ENCODE results near the gene ARHGEF33. TPM values are rescaled to one million over a fixed set of nuclear protein-coding genes. Genes with fewer than 3 reads are reported as not detected.
A peak's percentile ranks its signal among the peaks of the same experiment; 100 is the strongest.

ARHGEF33 gene
- total and polyA plus RNA-seq, 2 of the 13 experiments (the other 11 are each of a cell fraction or from before 2014, with no cell fraction given), result 0.04 TPM; not detected in 1

DNA sequence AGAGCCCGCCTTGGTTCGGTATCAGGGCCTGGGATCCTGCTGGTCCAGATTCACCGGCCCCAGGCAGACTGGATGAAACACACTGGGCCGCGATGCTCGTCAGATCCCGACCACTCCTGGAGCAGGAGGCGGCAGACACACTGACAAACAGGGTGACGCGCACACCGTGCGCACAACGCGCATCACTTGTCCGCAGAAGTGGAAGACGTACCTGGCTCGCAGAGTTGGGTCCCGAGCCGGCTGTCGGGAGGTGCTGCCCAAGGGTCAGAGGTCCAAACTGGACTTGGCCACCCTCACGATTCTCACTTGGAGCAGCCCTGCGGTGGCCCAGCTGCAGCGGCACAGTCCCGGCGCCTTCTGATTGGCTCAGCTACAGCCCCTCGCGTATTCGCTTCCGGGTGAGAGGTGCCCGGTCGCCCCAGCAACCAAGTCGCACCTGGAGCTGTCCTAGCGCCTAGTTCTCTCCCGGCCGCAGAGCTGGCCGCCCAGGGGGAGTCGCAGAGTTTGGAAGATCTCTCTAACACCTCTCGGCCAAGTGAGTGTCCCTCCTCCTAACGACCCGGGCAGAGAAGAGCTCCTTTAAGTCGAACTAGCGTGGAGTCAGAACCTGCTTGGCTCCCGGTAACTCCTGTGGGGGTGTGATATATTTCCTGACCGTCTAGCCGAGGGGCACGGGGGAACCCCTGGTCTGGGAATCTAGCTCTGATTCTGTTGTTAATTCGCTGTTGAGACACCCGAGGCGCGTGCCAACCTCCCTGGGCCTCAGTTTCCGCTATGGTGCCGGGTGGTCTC lies 13.9 kb upstream of the ARHGEF33 start, which contains the start of the genes DHX57 and MORN2 (continued):
- TF ChIP-seq, protein P1, sequence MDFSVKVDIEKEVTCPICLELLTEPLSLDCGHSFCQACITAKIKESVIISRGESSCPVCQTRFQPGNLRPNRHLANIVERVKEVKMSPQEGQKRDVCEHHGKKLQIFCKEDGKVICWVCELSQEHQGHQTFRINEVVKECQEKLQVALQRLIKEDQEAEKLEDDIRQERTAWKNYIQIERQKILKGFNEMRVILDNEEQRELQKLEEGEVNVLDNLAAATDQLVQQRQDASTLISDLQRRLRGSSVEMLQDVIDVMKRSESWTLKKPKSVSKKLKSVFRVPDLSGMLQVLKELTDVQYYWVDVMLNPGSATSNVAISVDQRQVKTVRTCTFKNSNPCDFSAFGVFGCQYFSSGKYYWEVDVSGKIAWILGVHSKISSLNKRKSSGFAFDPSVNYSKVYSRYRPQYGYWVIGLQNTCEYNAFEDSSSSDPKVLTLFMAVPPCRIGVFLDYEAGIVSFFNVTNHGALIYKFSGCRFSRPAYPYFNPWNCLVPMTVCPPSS (IDR thresholded peaks at IDR 0.05), result no peak
- TF ChIP-seq, protein P2, sequence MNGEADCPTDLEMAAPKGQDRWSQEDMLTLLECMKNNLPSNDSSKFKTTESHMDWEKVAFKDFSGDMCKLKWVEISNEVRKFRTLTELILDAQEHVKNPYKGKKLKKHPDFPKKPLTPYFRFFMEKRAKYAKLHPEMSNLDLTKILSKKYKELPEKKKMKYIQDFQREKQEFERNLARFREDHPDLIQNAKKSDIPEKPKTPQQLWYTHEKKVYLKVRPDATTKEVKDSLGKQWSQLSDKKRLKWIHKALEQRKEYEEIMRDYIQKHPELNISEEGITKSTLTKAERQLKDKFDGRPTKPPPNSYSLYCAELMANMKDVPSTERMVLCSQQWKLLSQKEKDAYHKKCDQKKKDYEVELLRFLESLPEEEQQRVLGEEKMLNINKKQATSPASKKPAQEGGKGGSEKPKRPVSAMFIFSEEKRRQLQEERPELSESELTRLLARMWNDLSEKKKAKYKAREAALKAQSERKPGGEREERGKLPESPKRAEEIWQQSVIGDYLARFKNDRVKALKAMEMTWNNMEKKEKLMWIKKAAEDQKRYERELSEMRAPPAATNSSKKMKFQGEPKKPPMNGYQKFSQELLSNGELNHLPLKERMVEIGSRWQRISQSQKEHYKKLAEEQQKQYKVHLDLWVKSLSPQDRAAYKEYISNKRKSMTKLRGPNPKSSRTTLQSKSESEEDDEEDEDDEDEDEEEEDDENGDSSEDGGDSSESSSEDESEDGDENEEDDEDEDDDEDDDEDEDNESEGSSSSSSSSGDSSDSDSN (CRISPR knock-in tag; IDR thresholded peaks at IDR 0.05), result peak; percentile 95
- TF ChIP-seq DMTF1 (CRISPR knock-in tag; IDR thresholded peaks at IDR 0.05), result no peak
- no peak for TF ChIP-seq RAD51 (IDR thresholded peaks at IDR 0.05; ENCODE audit: borderline replicate concordance)
- 0 out of 2 replicates have a peak, but pooled peaks have one; percentile 27 for TF ChIP-seq ZNF557 (CRISPR knock-in tag; IDR thresholded peaks at IDR 0.05)
- TF ChIP-seq, protein P3, sequence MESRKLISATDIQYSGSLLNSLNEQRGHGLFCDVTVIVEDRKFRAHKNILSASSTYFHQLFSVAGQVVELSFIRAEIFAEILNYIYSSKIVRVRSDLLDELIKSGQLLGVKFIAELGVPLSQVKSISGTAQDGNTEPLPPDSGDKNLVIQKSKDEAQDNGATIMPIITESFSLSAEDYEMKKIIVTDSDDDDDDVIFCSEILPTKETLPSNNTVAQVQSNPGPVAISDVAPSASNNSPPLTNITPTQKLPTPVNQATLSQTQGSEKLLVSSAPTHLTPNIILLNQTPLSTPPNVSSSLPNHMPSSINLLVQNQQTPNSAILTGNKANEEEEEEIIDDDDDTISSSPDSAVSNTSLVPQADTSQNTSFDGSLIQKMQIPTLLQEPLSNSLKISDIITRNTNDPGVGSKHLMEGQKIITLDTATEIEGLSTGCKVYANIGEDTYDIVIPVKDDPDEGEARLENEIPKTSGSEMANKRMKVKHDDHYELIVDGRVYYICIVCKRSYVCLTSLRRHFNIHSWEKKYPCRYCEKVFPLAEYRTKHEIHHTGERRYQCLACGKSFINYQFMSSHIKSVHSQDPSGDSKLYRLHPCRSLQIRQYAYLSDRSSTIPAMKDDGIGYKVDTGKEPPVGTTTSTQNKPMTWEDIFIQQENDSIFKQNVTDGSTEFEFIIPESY (CRISPR knock-in tag; IDR thresholded peaks at IDR 0.05), result peak; percentile 37; the same call in 1 of the 2 replicates
- TF ChIP-seq ZMYM4 (CRISPR knock-in tag; IDR thresholded peaks at IDR 0.05), result peak; percentile 91
- TF ChIP-seq ZNF816 (CRISPR knock-in tag; IDR thresholded peaks at IDR 0.05; ENCODE audit: borderline replicate concordance), result peak; percentile 91; the same call in 1 of the 2 replicates
- TF ChIP-seq CC2D1A (CRISPR knock-in tag; IDR thresholded peaks at IDR 0.05), result peak; percentile 39; the same call in 1 of the 2 replicates
- TF ChIP-seq SRY (CRISPR knock-in tag; IDR thresholded peaks at IDR 0.05), result peak; percentile 94; the same call in 1 of the 2 replicates
- no peak for TF ChIP-seq CBX2 (IDR thresholded peaks at IDR 0.05; ENCODE audit: low read depth, low read length)
- TF ChIP-seq CBX2 (CRISPR knock-in tag; IDR thresholded peaks at IDR 0.05; ENCODE audit: low read depth), result peak; percentile 77; the same call in 1 of the 2 replicates
- TF ChIP-seq ZNF296 (CRISPR knock-in tag; conservative IDR thresholded peaks at IDR 0.05), result no peak; the same call in 1 of the 2 replicates
- TF ChIP-seq, protein P4, sequence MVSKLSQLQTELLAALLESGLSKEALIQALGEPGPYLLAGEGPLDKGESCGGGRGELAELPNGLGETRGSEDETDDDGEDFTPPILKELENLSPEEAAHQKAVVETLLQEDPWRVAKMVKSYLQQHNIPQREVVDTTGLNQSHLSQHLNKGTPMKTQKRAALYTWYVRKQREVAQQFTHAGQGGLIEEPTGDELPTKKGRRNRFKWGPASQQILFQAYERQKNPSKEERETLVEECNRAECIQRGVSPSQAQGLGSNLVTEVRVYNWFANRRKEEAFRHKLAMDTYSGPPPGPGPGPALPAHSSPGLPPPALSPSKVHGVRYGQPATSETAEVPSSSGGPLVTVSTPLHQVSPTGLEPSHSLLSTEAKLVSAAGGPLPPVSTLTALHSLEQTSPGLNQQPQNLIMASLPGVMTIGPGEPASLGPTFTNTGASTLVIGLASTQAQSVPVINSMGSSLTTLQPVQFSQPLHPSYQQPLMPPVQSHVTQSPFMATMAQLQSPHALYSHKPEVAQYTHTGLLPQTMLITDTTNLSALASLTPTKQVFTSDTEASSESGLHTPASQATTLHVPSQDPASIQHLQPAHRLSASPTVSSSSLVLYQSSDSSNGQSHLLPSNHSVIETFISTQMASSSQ (IDR thresholded peaks at IDR 0.05; ENCODE audit: low read depth), result no peak
- TF ChIP-seq, protein P4 (CRISPR knock-in tag; IDR thresholded peaks at IDR 0.05; ENCODE audit: borderline replicate concordance), result peak; percentile 39; the same call in 1 of the 2 replicates
- TF ChIP-seq KLF6 (CRISPR knock-in tag; IDR thresholded peaks at IDR 0.05), result peak; percentile 83; the same call in 1 of the 2 replicates
